ENCODE results near the gene ANXA2. TPM values are rescaled to one million over a fixed set of nuclear protein-coding genes. Genes with fewer than 3 reads are reported as not detected.

Gene ANXA2
- total and polyA plus RNA-seq, 4 donors, result 62.7 to 138 (median 107) TPM

- TF ChIP-seq REST (IDR thresholded peaks at IDR 0.05), result no peak
- no peak for TF ChIP-seq HNF4G (IDR thresholded peaks at IDR 0.05)
- TF ChIP-seq RXRA (IDR thresholded peaks at IDR 0.05), result no peak
- TF ChIP-seq RAD21 (IDR thresholded peaks at IDR 0.05), result no peak
- no peak for TF ChIP-seq FOXA2 (IDR thresholded peaks at IDR 0.05)
- no peak for TF ChIP-seq JUND (IDR thresholded peaks at IDR 0.05)
These were observed 74.5 kb downstream of the ANXA2 start (continued) for GRCh38 chr15:60323322-60323721.

- Histone ChIP-seq H3K4me1 (ENCODE audit: control insufficient read depth in 4 of 4, insufficient read depth in 4 of 4, low read length in 3 of 4) (no peaks in the 10 kb centered on the region), H3K27ac (ENCODE audit: low read depth in 1 of 2, low read length in 2 of 2) (no peak overlapping the region), H3K27me3 (ENCODE audit: control insufficient read depth in 4 of 4, insufficient read depth in 4 of 4, low read length in 3 of 4) (peaks cover 0 to 5% (median 0%) of the 10 kb centered on the region in 4 donors), H3K9ac (ENCODE audit: low read depth in 1 of 2, low read length in 2 of 2) (no peak overlapping the region), H3K36me3 (ENCODE audit: control insufficient read depth in 4 of 4, insufficient read depth in 3 of 4, low read depth in 1 of 4, low read length in 3 of 4) (no peaks in the 10 kb centered on the region), H3K4me3 (ENCODE audit: low read depth in 1 of 3, low read length in 3 of 3) (no peak overlapping the region), H3K9me3 (ENCODE audit: control insufficient read depth in 4 of 4, low read length in 3 of 4) (no peaks in the 10 kb centered on the region)
- WGBS, result 90% methylated on average over 4 of the region's 4 CpGs
- no peak for DNase-seq (ENCODE audit: low spot score)
- TF ChIP-seq FOXA2 (IDR thresholded peaks at IDR 0.05) (no peak), REST (IDR thresholded peaks at IDR 0.05) (no peak), GABPA (IDR thresholded peaks at IDR 0.05 in 1 of 2, conservative IDR thresholded peaks at IDR 0.05 in 1 of 2) (no peak), NR2F2 (IDR thresholded peaks at IDR 0.05) (no peak), EGR1 (IDR thresholded peaks at IDR 0.05; ENCODE audit: low read depth in 2 of 2) (no peak), FOXA1 (IDR thresholded peaks at IDR 0.05) (no peak), JUND (IDR thresholded peaks at IDR 0.05) (no peak)
These were observed 77.4 kb downstream of the ANXA2 start for GRCh38 chr15:60320365-60320764.

GRCh38 chr15:60318216-60318867 is 79.4 kb downstream of the ANXA2 start:
- Histone ChIP-seq H3K27me3 (ENCODE audit: control insufficient read depth in 4 of 4, insufficient read depth in 4 of 4, low read length in 3 of 4) (no peaks in the 10 kb centered on the region), H3K9ac (ENCODE audit: low read depth in 1 of 2, low read length in 2 of 2) (no peak overlapping the region), H3K36me3 (ENCODE audit: control insufficient read depth in 4 of 4, insufficient read depth in 3 of 4, low read depth in 1 of 4, low read length in 3 of 4) (no peaks in the 10 kb centered on the region), H3K4me3 (ENCODE audit: low read depth in 1 of 3, low read length in 3 of 3) (no peak overlapping the region), H3K9me3 (ENCODE audit: control insufficient read depth in 4 of 4, low read length in 3 of 4) (no peaks in the 10 kb centered on the region), H3K4me1 (ENCODE audit: control insufficient read depth in 4 of 4, insufficient read depth in 4 of 4, low read length in 3 of 4) (no peaks in the 10 kb centered on the region), H3K27ac (ENCODE audit: low read depth in 1 of 2, low read length in 2 of 2) (no peak overlapping the region)
- DNase-seq (ENCODE audit: low spot score), result no peak
- 95% methylated on average over 4 of the region's 4 CpGs for WGBS
- no peak for TF ChIP-seq ZBTB33 (IDR thresholded peaks at IDR 0.05)
- no peak for TF ChIP-seq HNF4G (IDR thresholded peaks at IDR 0.05)
- no peak for TF ChIP-seq SP1 (IDR thresholded peaks at IDR 0.05)
- TF ChIP-seq GABPA (IDR thresholded peaks at IDR 0.05 in 1 of 2, conservative IDR thresholded peaks at IDR 0.05 in 1 of 2), result no peak
- TF ChIP-seq CTCF (IDR thresholded peaks at IDR 0.05; ENCODE audit: low read depth, low read length, missing input control), result no peak
- no peak for TF ChIP-seq EGR1 (IDR thresholded peaks at IDR 0.05; ENCODE audit: low read depth in 2 of 2)
- TF ChIP-seq TAF1 (conservative IDR thresholded peaks at IDR 0.05), result no peak
- no peak for TF ChIP-seq ATF3 (IDR thresholded peaks at IDR 0.05)
- no peak for TF ChIP-seq FOXA1 (IDR thresholded peaks at IDR 0.05)
- no peak for TF ChIP-seq JUND (IDR thresholded peaks at IDR 0.05)

Measured in liver (tissue), 9 donors.